HG02852 (cell line): Measurements from ENCODE around the gene FBXL19.

Experiments
- ATAC-seq: cut with Tn5 transposase; IDR thresholded peaks from one replicate; pipeline ENCODE4 v1.9.1; 2021; ENCODE audit warnings: mild to moderate bottlenecking, moderate library complexity; ENCODE audit not compliant: unreplicated experiment

FBXL19 gene

GRCh38 chr16:30894540-30895368 is 28.6 kb upstream of the FBXL19 start:
- no peak for ATAC-seq

DNA sequence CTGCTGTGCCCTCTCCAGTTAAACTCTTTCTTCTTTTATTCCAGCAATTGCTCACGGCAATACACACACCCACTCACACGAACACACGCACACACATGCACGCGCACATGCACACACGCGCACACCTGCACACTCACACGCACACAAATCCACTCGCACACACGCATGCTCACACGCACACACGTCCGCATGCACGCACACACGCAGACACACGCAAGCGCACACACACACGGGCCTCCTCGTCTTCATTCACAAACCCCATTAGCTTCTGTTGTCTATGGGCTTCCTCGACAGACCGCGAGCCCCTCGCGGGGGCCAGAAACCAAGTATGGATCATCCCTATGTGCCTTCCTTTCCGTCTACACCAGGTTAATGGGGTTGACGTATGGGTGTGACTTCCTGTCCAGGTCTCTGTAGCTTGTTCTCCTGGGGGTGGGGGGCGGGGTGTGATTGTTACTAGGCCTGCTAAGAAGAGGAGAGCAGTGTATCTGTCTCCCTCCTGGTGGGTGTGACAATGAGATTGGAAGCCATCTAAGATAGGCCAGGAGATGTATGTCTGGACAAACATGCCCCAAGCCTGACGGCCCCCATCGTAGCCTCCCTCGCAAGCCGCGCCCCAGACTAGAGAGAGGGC is 27.6 kb upstream of the FBXL19 start:
- ATAC-seq: no peak

DNA sequence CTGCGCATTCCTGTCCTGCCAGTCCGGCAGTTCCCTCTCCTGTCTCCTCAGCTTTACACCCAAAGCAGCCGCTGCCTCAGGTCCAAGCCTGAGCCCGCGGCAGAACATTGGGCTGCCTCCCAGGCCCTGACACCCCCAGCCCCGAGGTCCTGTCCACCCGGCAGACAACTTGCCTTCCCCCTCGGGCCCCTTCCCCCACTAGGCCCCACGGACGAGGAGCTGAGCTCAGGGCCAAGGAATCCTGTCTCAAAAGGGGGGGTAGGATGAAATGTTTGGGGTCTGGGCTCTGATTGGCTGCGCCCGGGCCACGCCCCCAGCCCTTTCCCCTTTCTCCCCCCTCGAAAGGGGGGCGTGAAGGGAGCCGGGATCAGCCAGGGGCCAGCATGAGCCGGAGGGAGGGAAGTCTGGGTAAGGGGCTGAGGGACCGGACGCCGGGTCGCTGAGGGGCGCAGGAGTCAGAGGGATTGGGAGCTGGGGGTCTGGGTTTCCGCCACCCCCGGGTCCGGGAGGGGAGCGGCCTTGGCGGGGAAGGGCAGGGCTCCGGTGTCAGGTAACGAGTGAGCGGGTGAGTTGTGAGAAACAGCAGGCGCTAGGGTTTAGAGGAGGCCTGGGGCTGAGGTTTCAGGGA is 27.0 kb upstream of the FBXL19 start, which contains the start of gene CTF1:
TSS of gene CTF1 (plus strand) at position 354 of the 628 bp plus-strand sequence. CDS start at position 384, 30 bp downstream.
- no peak for ATAC-seq

GRCh38 chr16:30896889-30897733 is 26.3 kb upstream of the FBXL19 start:
- ATAC-seq: peak; percentile 43

DNA sequence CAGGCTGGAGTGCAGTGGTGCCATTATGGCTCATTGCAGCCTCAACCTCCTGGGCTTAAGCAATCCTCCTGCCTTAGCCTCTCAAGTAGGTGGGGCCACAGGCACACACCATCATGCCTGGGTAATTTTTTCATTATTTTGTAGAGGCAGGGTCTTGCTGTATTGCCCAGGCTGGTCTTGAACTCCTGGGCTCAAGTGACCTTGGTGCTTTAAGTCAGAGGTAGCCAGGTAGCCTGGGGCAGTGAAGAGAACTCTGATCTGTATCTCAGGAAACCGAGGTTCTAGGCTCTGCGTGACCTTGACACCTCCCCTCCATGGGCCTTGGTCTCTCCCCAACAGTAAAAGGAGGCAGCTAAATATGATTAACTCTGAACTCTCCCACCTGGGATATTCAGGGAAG is 23.6 kb upstream of the FBXL19 start:
- no peak for ATAC-seq

- no peak for ATAC-seq
Observed at GRCh38 chr16:30900588-30900987, 22.8 kb upstream of the FBXL19 start.

DNA sequence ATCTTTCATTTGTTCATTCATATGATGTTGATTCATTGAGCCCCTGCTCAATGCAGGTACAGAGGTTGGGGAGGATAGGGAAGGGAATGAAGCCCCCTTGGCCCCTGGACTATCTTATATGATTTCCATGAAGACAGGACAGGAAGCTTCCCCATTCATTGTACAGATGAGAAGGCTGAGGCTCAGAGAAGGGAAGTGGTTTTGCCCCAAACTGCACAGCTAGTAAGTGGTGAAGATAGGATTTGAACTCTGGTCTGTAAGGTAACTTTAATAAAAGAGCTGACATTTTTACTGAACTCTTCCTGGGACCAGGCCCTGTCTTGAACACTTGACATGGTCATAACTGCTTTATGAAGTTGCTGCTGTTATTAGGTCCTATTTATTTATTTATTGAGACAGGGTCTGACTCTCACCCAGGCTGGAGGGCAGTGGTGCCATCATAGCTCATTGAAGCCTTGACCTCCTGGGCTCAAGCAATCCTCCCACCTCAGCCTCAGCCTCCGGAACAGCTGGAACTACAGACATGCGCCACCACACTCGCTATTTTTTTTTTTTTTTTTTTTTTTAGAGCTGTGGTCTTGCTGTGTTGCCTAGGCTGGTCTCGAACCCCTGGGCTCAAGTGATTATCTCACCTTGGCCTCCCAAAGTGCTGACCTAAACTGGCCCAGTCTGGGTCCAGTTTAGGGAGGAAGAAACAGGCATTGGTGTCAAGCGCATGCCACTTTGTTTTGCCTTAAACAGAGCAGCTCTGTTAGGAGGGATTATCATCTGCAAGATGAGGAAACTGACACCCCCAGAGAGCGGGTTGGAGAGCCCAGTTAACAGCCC is 22.0 kb upstream of the FBXL19 start:
- ATAC-seq: no peak

DNA sequence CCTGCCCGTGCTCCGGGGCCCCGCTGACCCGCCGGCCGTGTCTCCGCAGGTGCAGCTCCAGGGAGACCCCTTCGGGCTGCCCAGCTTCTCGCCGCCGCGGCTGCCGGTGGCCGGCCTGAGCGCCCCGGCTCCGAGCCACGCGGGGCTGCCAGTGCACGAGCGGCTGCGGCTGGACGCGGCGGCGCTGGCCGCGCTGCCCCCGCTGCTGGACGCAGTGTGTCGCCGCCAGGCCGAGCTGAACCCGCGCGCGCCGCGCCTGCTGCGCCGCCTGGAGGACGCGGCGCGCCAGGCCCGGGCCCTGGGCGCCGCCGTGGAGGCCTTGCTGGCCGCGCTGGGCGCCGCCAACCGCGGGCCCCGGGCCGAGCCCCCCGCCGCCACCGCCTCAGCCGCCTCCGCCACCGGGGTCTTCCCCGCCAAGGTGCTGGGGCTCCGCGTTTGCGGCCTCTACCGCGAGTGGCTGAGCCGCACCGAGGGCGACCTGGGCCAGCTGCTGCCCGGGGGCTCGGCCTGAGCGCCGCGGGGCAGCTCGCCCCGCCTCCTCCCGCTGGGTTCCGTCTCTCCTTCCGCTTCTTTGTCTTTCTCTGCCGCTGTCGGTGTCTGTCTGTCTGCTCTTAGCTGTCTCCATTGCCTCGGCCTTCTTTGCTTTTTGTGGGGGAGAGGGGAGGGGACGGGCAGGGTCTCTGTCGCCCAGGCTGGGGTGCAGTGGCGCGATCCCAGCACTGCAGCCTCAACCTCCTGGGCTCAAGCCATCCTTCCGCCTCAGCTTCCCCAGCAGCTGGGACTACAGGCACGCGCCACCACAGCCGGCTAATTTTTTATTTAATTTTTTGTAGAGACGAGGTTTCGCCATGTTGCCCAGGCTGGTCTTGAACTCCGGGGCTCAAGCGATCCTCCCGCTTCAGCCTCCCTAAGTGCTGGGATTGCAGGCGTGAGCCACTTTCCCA is 21.1 kb upstream of the FBXL19 start:
- ATAC-seq: peak; percentile 66

DNA sequence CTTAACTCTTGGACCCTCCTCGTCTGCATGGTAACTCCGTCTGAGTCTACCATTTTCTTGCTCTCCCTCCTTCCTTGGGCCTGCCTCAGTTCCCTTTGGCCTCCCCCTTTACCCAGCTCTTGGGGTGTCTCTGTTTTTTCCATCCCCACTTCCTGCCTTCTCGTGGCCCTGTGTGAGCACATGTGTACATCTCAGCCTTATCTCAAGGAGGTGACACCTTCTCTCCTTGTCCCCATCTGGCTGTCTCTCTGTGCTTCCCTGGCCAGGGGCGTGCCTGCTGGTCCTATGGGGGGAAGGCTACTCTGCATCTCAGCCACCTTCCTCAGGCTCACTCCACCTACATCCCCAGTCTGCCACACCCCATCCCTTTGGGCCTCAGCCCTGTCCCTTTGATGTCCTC is 20.4 kb upstream of the FBXL19 start:
- no peak for ATAC-seq

DNA sequence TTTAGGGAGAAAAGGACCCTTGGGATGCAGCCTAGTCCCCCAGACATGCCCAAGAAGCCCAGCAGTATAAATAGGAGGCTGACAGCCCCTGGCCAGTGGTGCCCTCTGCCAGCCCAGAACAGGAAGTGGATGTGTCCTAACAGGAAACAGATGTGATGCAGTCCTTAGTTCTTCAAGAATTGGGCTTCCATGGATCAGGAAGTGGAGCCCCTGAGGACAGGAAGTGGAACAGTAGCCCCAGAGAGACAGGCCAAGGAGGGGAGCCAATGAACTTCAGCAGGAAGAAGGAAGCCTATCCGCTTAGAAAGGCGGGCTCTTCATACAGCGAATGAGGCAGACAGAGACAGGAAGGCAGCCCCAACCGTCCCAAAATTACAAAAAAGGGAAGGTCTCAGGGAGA is 19.8 kb upstream of the FBXL19 start:
- ATAC-seq: no peak

DNA sequence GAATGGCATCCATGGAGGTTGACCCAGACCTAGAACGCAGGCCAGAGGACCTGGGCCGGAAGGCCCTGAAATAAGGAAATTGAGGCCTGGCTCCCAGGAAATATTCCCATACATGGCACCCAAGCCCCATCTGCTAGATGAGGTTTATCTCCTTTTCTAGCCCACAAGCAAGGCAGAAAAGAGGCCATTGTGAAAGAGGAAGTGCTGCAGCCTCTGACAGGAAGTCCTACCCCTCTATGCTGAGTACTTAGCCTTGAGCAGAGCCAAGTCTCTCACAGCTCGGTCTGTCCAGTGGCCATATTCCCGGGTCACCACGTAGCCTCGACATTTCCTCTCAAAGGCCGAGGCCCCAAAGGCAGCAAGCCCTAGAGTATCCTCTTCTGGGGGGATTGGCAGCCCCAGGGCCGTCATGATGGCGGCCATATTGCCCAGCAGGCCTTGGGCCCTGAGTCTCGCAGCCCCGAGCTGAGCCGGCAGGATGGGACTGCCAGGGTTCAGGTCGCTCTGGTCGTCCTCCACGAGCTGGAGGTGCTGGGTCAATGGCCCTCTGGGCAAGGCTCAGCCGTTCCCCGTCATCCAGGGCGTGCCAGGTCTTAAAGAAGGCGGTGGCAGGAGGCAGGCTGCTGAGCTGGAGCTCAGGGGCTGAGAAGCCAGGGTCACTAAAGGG is 19.1 kb upstream of the FBXL19 start:
- ATAC-seq: no peak

- no peak for ATAC-seq
Observed at GRCh38 chr16:30907064-30907463, 16.3 kb upstream of the FBXL19 start.

DNA sequence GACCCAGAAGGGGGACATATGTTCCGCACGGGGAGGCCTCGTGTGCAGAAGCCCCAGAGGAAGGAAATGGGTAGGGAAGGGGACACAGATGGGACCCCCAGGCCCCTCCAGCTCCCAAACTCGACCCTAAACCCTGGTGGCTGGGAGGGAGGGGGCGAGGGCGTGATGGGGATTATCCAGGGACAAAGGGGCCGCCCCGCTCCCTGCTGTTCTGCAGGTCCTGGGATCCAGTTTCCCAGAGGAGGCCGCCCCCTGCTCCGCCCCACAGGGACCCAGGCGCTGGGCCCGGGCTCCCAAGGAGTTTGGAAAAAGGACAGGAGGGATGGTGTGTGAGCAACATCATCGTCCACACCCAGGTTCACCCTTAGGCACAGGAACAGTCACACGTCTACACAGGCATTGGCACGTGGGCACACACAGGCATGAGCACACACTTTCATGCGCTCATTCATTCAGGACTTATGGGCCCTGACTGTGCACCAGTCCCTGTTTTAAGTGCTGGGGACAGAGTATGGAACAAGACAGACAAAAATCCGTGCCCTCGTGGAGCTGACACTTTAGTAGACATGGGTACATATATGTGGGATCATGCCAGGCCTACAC is 12.8 kb upstream of the FBXL19 start:
- no peak for ATAC-seq

DNA sequence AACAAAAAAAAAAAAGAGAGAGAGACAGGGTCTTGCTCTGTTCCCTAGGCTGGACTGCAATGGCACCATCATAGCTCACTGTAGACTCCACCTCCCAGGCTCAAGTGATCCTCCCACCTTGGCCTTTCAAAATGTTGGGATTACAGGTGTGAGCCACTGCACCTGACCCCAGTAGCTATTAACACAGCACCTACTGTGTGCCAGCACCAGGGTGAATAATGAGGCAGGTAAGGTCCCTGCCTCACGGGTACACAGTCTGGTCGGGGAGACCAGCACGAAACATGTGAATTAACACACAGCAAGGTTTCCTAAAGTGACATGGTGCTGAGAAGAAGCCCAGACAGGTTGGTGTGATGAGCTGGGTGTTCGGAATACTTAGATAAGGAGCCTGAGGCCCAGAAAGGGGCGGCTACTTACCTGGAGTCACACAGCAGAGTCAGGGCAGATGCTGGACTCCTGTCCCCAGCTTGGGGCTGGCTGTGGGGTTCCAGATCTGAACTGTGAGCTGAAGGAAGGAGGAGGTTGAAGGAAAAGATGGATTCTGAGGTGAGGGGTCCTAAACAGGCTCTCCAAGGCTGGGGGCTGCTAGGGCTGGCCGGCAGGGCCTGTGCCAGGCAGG is 10.5 kb upstream of the FBXL19 start:
- ATAC-seq: no peak

- ATAC-seq: no peak
Observed at GRCh38 chr16:30914830-30915229, 8.5 kb upstream of the FBXL19 start.

DNA sequence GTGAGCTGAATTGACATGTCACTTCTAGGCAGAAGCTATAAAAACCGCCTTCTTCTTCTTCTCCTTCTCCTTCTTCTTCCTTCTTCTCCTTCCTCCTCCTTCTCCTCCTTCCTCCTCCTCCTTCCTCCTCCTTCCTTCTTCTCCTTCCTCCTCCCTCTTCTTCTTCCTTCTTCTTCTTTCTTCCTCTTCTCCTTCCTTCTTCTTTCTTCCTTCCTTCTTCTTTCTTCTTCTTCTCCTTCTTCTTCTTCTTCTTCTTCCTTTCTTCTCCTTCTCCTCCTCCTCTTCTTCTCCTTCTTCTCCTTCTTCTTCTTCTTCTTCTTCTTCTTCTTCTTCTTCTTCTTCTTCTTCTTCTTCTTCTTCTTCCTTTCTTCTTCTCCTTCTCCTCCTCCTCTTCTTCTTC is 4.8 kb upstream of the FBXL19 start:
- no peak for ATAC-seq

DNA sequence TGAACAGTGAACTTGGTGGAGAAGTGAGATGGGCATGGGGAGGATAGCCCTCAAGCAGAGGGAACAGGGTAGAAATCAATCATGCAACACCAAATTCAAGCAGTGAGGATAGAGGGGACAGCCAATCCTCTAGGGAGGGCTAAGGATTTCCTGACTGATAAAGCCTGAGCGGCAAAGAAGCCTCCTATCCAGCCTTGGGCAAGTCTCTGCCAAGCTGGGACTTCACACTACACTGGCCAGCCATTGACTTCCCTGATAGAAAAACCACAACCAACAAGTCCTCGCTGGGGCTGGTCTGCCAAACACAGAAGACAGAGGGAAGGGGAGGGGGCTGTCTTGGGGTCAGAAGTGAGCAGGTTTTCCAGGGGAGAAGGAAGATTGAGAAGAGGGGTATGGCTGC is 2.5 kb upstream of the FBXL19 start:
- no peak for ATAC-seq

DNA sequence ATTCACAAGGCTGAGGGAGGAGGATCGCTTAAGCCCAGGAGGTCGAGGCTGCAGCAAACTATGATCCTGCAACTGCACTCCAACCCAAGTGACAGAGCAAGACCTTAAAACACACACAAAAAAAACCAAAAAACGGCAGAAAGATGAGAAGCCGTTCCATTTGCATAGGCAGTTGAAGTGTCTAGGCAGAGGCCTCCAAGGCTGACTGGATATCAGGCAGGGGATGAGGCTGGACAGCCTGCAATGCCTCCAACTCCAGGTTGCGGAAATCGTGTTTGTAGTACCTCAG is 2.0 kb upstream of the FBXL19 start:
- ATAC-seq: no peak
